ENCODE measurements around the gene GHR. TPM values are rescaled to one million over a fixed set of nuclear protein-coding genes. Genes with fewer than 3 reads are reported as not detected.

Gene GHR
- total RNA-seq, 3 donors from 2014 or later (not counting 1 experiment from before 2014, with no cell fraction given), result not detected

GRCh38 chr5:42396111-42396510, 27.1 kb upstream of the GHR start:
- intact Hi-C loops (cut with micrococcal nuclease), result no loop called here
- no peak overlapping the region for H3K27ac ChIP-seq (ENCODE audit: low read length)
- H3K4me1 ChIP-seq (ENCODE audit: control insufficient read depth, insufficient read depth, low read length), result no peaks in the 10 kb centered on the region
- Mint-ChIP-seq H3K36me3 (no peaks in the 10 kb centered on the region), H3K4me1 (no peaks in the 10 kb centered on the region), H3K9me3 (peaks cover 8 to 11% of the 10 kb centered on the region in 2 donors), H3K4me3 (no peak overlapping the region), H3K27me3 (ENCODE audit: low read depth in 2 of 2) (no peaks in the 10 kb centered on the region), H3K27ac (no peak overlapping the region)
- DNase-seq (no peak), ATAC-seq (no peak)
- H3K4me3 ChIP-seq (ENCODE audit: low read length), result no peak overlapping the region
- TF ChIP-seq CTCF (IDR thresholded peaks at IDR 0.05), result no peak
- no peaks in the 10 kb centered on the region for H3K36me3 ChIP-seq (ENCODE audit: control insufficient read depth, insufficient read depth, low read length)
- no peaks in the 10 kb centered on the region for H3K9me3 ChIP-seq (ENCODE audit: control insufficient read depth, insufficient read depth, low read length)
- 67% methylated on average over 5 of the region's 5 CpGs for WGBS (ENCODE audit: insufficient coverage)
- no peaks in the 10 kb centered on the region for H3K27me3 ChIP-seq (ENCODE audit: control insufficient read depth, insufficient read depth, low read length)

GRCh38 chr5:42397267-42397666, 26.0 kb upstream of the GHR start:
- no peaks in the 10 kb centered on the region for H3K27me3 ChIP-seq (ENCODE audit: control insufficient read depth, insufficient read depth, low read length)
- 83% methylated on average over 8 of the region's 8 CpGs for WGBS (ENCODE audit: insufficient coverage)
- H3K27ac Mint-ChIP-seq, result no peak overlapping the region
- H3K36me3 ChIP-seq (ENCODE audit: control insufficient read depth, insufficient read depth, low read length), result no peaks in the 10 kb centered on the region
- H3K9me3 ChIP-seq (ENCODE audit: control insufficient read depth, insufficient read depth, low read length), result no peaks in the 10 kb centered on the region
- ATAC-seq, result no peak
- no peak for TF ChIP-seq CTCF (IDR thresholded peaks at IDR 0.05)
- no peak overlapping the region for H3K4me3 Mint-ChIP-seq
- DNase-seq, result no peak
- no peaks in the 10 kb centered on the region for H3K36me3 Mint-ChIP-seq
- intact Hi-C loops (cut with micrococcal nuclease), result no loop called here
- H3K4me3 ChIP-seq (ENCODE audit: low read length), result no peak overlapping the region
- H3K4me1 Mint-ChIP-seq, result no peaks in the 10 kb centered on the region
- peaks cover 8 to 11% of the 10 kb centered on the region in 2 donors for H3K9me3 Mint-ChIP-seq
- no peak overlapping the region for H3K27ac ChIP-seq (ENCODE audit: low read length)
- H3K4me1 ChIP-seq (ENCODE audit: control insufficient read depth, insufficient read depth, low read length), result no peaks in the 10 kb centered on the region
- no peaks in the 10 kb centered on the region for H3K27me3 Mint-ChIP-seq (ENCODE audit: low read depth in 2 of 2)

- no peak for ATAC-seq
- Histone ChIP-seq H3K4me1 (ENCODE audit: control insufficient read depth, insufficient read depth, low read length) (no peaks in the 10 kb centered on the region), H3K27me3 (ENCODE audit: control insufficient read depth, insufficient read depth, low read length) (no peaks in the 10 kb centered on the region), H3K36me3 (ENCODE audit: control insufficient read depth, insufficient read depth, low read length) (no peaks in the 10 kb centered on the region), H3K27ac (ENCODE audit: low read length) (no peak overlapping the region), H3K4me3 (ENCODE audit: low read length) (no peak overlapping the region), H3K9me3 (ENCODE audit: control insufficient read depth, insufficient read depth, low read length) (no peaks in the 10 kb centered on the region)
- Mint-ChIP-seq H3K4me3 (no peak overlapping the region), H3K9me3 (peaks cover 2 to 5% of the 10 kb centered on the region in 2 donors), H3K4me1 (no peaks in the 10 kb centered on the region), H3K27me3 (ENCODE audit: low read depth in 2 of 2) (no peaks in the 10 kb centered on the region), H3K27ac (no peak overlapping the region), H3K36me3 (no peaks in the 10 kb centered on the region)
- intact Hi-C loops (cut with micrococcal nuclease), result no loop called here
- no peak for DNase-seq
- WGBS (ENCODE audit: insufficient coverage), result 68% methylated on average over 2 of the region's 2 CpGs
- no peak for TF ChIP-seq CTCF (IDR thresholded peaks at IDR 0.05)
Measured at GRCh38 chr5:42399702-42400101, 23.5 kb upstream of the GHR start.

DNA sequence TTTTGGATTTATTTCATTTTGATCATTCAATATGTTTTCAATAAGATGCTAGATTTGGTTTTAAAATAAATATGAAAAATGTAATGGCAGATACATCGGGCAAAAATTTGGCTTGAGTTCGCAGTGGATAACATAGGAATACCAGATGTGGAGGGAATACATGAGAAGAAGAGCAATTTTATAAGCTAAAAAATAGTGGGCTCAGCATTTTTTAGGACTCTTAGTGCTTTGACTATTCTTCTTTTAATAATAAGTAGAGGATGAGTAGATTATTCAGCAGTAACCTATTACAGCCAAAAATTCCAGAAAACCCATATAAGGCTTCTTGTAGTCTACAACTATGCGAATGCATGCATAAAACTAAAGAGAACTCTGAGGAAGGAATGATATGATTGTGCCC, 22.8 kb upstream of the GHR start:
- TF ChIP-seq CTCF (IDR thresholded peaks at IDR 0.05), result no peak
- Histone ChIP-seq H3K9me3 (ENCODE audit: control insufficient read depth, insufficient read depth, low read length) (no peaks in the 10 kb centered on the region), H3K27ac (ENCODE audit: low read length) (no peak overlapping the region), H3K36me3 (ENCODE audit: control insufficient read depth, insufficient read depth, low read length) (no peaks in the 10 kb centered on the region), H3K4me3 (ENCODE audit: low read length) (no peak overlapping the region), H3K4me1 (ENCODE audit: control insufficient read depth, insufficient read depth, low read length) (no peaks in the 10 kb centered on the region), H3K27me3 (ENCODE audit: control insufficient read depth, insufficient read depth, low read length) (no peaks in the 10 kb centered on the region)
- H3K9me3 Mint-ChIP-seq, result peaks cover 2 to 5% of the 10 kb centered on the region in 2 donors
- intact Hi-C loops (cut with micrococcal nuclease), result no loop called here
- H3K36me3 Mint-ChIP-seq, result no peaks in the 10 kb centered on the region
- H3K4me1 Mint-ChIP-seq, result no peaks in the 10 kb centered on the region
- H3K4me3 Mint-ChIP-seq, result no peak overlapping the region
- 84% methylated on average over 2 of the region's 3 CpGs for WGBS (ENCODE audit: insufficient coverage)
- DNase-seq (no peak), ATAC-seq (no peak)
- no peak overlapping the region for H3K27ac Mint-ChIP-seq
- no peaks in the 10 kb centered on the region for H3K27me3 Mint-ChIP-seq (ENCODE audit: low read depth in 2 of 2)
